SK-N-SH treated with all-trans-retinoic acid at 6 μM for 48 hours (cell line): ENCODE measurements around the gene HAPLN2.

Experiments used
- ATAC-seq: fragments of 200-7000 bp; cut with Tn5 transposase; 3 replicates; pipeline ENCODE4 v1.9.1; 2020; ENCODE audit warnings: mild to moderate bottlenecking, moderate library complexity
- ARNTL ChIP-seq: fragments of 450-650 bp; formaldehyde crosslinking; IDR thresholded peaks from 2 replicates; pipeline ENCODE4 v1.5.0; 2020; ENCODE audit warnings: low read depth, mild to moderate bottlenecking, moderate library complexity, borderline replicate concordance
- BACH2 ChIP-seq: fragments of 250-450 bp; sonication (Bioruptor Pico); IDR thresholded peaks from 2 replicates; pipeline ENCODE4 v1.9.0; 2021; ENCODE audit warnings: mild to moderate bottlenecking, borderline replicate concordance
- CSDC2 ChIP-seq: fragments of 250-450 bp; sonication (Bioruptor Pico); IDR thresholded peaks from 2 replicates; pipeline ENCODE4 v1.5.0; 2020; ENCODE audit warnings: mild to moderate bottlenecking, moderate library complexity
- GLIS3 ChIP-seq: fragments of 250-450 bp; sonication (Bioruptor Pico); IDR thresholded peaks from 2 replicates; pipeline ENCODE4 v1.5.0; 2020; ENCODE audit warnings: mild to moderate bottlenecking, moderate library complexity
- OSR1 ChIP-seq: fragments of 250-450 bp; sonication (Bioruptor Pico); IDR thresholded peaks from 2 replicates; pipeline ENCODE4 v1.8.0; 2022; ENCODE audit warnings: moderate library complexity, mild to moderate bottlenecking, inconsistent platforms
- PPARA ChIP-seq: fragments of 250-450 bp; sonication (Bioruptor Pico); IDR thresholded peaks from 2 replicates; pipeline ENCODE4 v1.5.0; 2020; ENCODE audit warnings: mild to moderate bottlenecking, borderline replicate concordance
- RARB ChIP-seq: fragments of 250-450 bp; sonication (Bioruptor Pico); IDR thresholded peaks from 2 replicates; pipeline ENCODE4 v1.8.0; 2021; ENCODE audit warnings: mild to moderate bottlenecking, moderate library complexity
- SNAI2 ChIP-seq: fragments of 250-450 bp; sonication (Bioruptor Pico); IDR thresholded peaks from 2 replicates; pipeline ENCODE4 v1.5.0; 2020; ENCODE audit warnings: mild to moderate bottlenecking, moderate library complexity
- TCF4 ChIP-seq: fragments of 250-450 bp; sonication (Bioruptor Pico); IDR thresholded peaks from 2 replicates; pipeline ENCODE4 v1.8.0; 2021; ENCODE audit warnings: mild to moderate bottlenecking, moderate library complexity, borderline replicate concordance
- TOX ChIP-seq: fragments of 250-450 bp; sonication (Bioruptor Pico); IDR thresholded peaks from 2 replicates; pipeline ENCODE4 v1.8.0; 2021; ENCODE audit warnings: mild to moderate bottlenecking, moderate library complexity, borderline replicate concordance
- ZC3H10 ChIP-seq: fragments of 250-450 bp; sonication (Bioruptor Pico); IDR thresholded peaks from 2 replicates; pipeline ENCODE4 v1.5.1; 2021; ENCODE audit warnings: mild to moderate bottlenecking, moderate library complexity
- ZFP3 ChIP-seq: fragments of 250-450 bp; sonication (Bioruptor Pico); IDR thresholded peaks from 2 replicates; pipeline ENCODE4 v1.5.0; 2020; ENCODE audit warnings: mild to moderate bottlenecking, moderate library complexity
- ZNF565 ChIP-seq: fragments of 450-650 bp; formaldehyde crosslinking; conservative IDR thresholded peaks from 2 replicates; pipeline ENCODE4 v1.5.0; 2020; ENCODE audit warnings: low read depth, mild to moderate bottlenecking, moderate library complexity
- ZNF70 ChIP-seq: fragments of 450-650 bp; formaldehyde crosslinking; IDR thresholded peaks from 2 replicates; pipeline ENCODE4 v1.5.0; 2020; ENCODE audit warnings: mild to moderate bottlenecking, moderate library complexity
- ZNF8 ChIP-seq: fragments of 450-650 bp; formaldehyde crosslinking; IDR thresholded peaks from 2 replicates; pipeline ENCODE4 v1.5.0; 2020; ENCODE audit warnings: mild to moderate bottlenecking, moderate library complexity
- TF ChIP-seq, protein P1 (sequence below): fragments of 250-450 bp; sonication (Bioruptor Pico); IDR thresholded peaks from 2 replicates; pipeline ENCODE4 v1.8.0; 2021; ENCODE audit warnings: low read depth, mild to moderate bottlenecking, moderate library complexity, borderline replicate concordance
- TF ChIP-seq, protein P2 (sequence below): fragments of 250-450 bp; sonication (Bioruptor Pico); IDR thresholded peaks from 2 replicates; pipeline ENCODE4 v1.5.0; 2020; ENCODE audit warnings: mild to moderate bottlenecking, moderate library complexity
- TF ChIP-seq, protein P3 (sequence below): fragments of 250-450 bp; sonication (Bioruptor Pico); IDR thresholded peaks from 2 replicates; pipeline ENCODE4 v1.5.1; 2020; ENCODE audit warnings: low read depth, mild to moderate bottlenecking, moderate library complexity
- TF ChIP-seq, protein P4 (sequence below): fragments of 250-450 bp; sonication (Bioruptor Pico); IDR thresholded peaks from 2 replicates; pipeline ENCODE4 v1.5.1; 2021; ENCODE audit warnings: mild to moderate bottlenecking, moderate library complexity

Gene HAPLN2

DNA sequence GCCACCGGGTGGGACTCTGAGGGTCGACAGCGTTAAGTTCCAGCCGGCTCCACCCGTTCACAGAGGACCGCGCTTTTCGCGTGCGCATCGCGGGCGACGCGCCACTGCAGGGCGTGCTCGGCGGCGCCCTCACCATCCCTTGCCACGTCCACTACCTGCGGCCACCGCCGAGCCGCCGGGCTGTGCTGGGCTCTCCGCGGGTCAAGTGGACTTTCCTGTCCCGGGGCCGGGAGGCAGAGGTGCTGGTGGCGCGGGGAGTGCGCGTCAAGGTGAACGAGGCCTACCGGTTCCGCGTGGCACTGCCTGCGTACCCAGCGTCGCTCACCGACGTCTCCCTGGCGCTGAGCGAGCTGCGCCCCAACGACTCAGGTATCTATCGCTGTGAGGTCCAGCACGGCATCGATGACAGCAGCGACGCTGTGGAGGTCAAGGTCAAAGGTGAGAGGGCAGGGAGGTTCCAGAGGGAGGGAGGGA, 27.6 kb downstream of the HAPLN2 start:
- TF ChIP-seq SNAI2 (no peak), CSDC2 (no peak), RARB (no peak), ZC3H10 (CRISPR knock-in tag) (no peak), ARNTL (CRISPR knock-in tag) (no peak), TCF4 (CRISPR knock-in tag) (no peak)
- TF ChIP-seq, protein P1, sequence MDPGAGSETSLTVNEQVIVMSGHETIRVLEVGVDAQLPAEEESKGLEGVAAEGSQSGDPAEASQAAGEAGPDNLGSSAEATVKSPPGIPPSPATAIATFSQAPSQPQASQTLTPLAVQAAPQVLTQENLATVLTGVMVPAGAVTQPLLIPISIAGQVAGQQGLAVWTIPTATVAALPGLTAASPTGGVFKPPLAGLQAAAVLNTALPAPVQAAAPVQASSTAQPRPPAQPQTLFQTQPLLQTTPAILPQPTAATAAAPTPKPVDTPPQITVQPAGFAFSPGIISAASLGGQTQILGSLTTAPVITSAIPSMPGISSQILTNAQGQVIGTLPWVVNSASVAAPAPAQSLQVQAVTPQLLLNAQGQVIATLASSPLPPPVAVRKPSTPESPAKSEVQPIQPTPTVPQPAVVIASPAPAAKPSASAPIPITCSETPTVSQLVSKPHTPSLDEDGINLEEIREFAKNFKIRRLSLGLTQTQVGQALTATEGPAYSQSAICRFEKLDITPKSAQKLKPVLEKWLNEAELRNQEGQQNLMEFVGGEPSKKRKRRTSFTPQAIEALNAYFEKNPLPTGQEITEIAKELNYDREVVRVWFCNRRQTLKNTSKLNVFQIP (CRISPR knock-in tag), result no peak
- TF ChIP-seq, all 23 proteins: peak for 0
- ATAC-seq, result no peak

DNA sequence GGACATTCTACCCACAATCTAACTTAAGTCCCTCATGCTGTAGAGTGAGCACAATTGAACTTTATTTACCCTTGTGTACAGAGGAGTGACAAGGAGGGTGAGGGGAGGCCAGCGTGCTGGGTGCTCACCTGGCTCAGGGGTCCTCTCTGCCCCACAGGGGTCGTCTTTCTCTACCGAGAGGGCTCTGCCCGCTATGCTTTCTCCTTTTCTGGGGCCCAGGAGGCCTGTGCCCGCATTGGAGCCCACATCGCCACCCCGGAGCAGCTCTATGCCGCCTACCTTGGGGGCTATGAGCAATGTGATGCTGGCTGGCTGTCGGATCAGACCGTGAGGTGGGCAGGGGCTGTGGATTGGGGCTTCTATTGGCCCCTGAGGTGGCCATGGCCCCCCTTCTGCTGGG, 28.1 kb downstream of the HAPLN2 start:
- no peak for ATAC-seq

DNA sequence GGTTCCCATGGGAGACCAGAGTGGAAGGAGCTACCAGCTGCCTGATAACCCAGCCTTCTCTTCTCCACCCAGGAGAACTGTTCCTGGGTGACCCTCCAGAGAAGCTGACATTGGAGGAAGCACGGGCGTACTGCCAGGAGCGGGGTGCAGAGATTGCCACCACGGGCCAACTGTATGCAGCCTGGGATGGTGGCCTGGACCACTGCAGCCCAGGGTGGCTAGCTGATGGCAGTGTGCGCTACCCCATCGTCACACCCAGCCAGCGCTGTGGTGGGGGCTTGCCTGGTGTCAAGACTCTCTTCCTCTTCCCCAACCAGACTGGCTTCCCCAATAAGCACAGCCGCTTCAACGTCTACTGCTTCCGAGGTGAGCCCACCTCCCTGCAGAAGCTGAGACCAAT, 29.3 kb downstream of the HAPLN2 start:
- ATAC-seq, result no peak
- TF ChIP-seq PPARA (CRISPR knock-in tag), result no peak

More for the DNA sequence above, 28.1 kb downstream of the HAPLN2 start:
- TF ChIP-seq PPARA (CRISPR knock-in tag), result no peak
- no peak for TF ChIP-seq GLIS3 (CRISPR knock-in tag)
- no peak for TF ChIP-seq BACH2
- no peak for TF ChIP-seq ARNTL (CRISPR knock-in tag)
- TF ChIP-seq TOX, result no peak
- TF ChIP-seq TCF4 (CRISPR knock-in tag), result no peak
- no peak for TF ChIP-seq ZFP3

DNA sequence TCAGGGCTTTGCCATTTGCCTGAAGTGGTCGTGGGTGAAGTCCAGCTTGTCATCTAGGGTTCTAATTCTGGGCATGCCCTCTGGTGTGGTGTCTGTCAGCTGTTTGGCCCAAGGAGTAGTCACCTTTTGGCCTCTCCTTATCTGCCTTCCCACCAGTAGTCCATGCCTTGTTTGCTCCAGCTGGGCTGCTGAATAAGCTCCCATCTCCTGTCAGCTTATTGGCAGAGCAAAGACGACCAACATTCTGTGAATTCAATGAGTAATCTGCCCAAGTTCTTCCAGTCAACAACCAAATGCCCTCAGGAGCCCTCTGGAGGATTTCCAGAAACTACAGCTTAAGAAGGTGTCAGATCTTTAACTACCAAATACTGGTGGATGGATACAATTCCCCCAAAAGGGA, 29.7 kb downstream of the HAPLN2 start:
- TF ChIP-seq, protein P2, sequence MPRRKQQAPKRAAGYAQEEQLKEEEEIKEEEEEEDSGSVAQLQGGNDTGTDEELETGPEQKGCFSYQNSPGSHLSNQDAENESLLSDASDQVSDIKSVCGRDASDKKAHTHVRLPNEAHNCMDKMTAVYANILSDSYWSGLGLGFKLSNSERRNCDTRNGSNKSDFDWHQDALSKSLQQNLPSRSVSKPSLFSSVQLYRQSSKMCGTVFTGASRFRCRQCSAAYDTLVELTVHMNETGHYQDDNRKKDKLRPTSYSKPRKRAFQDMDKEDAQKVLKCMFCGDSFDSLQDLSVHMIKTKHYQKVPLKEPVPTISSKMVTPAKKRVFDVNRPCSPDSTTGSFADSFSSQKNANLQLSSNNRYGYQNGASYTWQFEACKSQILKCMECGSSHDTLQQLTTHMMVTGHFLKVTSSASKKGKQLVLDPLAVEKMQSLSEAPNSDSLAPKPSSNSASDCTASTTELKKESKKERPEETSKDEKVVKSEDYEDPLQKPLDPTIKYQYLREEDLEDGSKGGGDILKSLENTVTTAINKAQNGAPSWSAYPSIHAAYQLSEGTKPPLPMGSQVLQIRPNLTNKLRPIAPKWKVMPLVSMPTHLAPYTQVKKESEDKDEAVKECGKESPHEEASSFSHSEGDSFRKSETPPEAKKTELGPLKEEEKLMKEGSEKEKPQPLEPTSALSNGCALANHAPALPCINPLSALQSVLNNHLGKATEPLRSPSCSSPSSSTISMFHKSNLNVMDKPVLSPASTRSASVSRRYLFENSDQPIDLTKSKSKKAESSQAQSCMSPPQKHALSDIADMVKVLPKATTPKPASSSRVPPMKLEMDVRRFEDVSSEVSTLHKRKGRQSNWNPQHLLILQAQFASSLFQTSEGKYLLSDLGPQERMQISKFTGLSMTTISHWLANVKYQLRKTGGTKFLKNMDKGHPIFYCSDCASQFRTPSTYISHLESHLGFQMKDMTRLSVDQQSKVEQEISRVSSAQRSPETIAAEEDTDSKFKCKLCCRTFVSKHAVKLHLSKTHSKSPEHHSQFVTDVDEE (CRISPR knock-in tag), result no peak
- TF ChIP-seq OSR1 (CRISPR knock-in tag), result no peak
- no peak for TF ChIP-seq ZFP3
- ATAC-seq, result no peak

DNA sequence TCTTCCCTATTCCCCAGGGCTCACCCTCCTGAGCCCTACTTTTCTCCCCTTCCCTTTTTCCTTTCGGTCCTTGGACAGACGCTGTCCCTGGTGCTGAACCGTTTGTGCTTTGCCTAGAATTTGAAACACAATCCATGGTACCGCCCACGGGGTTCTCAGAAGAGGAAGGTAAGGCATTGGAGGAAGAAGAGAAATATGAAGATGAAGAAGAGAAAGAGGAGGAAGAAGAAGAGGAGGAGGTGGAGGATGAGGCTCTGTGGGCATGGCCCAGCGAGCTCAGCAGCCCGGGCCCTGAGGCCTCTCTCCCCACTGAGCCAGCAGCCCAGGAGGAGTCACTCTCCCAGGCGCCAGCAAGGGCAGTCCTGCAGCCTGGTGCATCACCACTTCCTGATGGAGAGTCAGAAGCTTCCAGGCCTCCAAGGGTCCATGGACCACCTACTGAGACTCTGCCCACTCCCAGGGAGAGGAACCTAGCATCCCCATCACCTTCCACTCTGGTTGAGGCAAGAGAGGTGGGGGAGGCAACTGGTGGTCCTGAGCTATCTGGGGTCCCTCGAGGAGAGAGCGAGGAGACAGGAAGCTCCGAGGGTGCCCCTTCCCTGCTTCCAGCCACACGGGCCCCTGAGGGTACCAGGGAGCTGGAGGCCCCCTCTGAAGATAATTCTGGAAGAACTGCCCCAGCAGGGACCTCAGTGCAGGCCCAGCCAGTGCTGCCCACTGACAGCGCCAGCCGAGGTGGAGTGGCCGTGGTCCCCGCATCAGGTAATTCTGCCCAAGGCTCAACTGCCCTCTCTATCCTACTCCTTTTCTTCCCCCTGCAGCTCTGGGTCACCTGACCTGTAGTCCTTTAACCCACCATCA, 33.1 kb downstream of the HAPLN2 start:
- 0 out of 3 replicates have a peak, but pooled peaks have one; percentile 15 for ATAC-seq
- TF ChIP-seq ZC3H10 (CRISPR knock-in tag) (no peak), ZNF70 (CRISPR knock-in tag) (no peak), ZNF565 (no peak), ZNF8 (CRISPR knock-in tag) (no peak), TCF4 (CRISPR knock-in tag) (no peak), BACH2 (no peak)
- TF ChIP-seq, protein P1 (CRISPR knock-in tag), result no peak
- TF ChIP-seq, protein P3, sequence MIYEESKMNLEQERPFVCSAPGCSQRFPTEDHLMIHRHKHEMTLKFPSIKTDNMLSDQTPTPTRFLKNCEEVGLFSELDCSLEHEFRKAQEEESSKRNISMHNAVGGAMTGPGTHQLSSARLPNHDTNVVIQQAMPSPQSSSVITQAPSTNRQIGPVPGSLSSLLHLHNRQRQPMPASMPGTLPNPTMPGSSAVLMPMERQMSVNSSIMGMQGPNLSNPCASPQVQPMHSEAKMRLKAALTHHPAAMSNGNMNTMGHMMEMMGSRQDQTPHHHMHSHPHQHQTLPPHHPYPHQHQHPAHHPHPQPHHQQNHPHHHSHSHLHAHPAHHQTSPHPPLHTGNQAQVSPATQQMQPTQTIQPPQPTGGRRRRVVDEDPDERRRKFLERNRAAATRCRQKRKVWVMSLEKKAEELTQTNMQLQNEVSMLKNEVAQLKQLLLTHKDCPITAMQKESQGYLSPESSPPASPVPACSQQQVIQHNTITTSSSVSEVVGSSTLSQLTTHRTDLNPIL (CRISPR knock-in tag), result no peak
- TF ChIP-seq, protein P4, sequence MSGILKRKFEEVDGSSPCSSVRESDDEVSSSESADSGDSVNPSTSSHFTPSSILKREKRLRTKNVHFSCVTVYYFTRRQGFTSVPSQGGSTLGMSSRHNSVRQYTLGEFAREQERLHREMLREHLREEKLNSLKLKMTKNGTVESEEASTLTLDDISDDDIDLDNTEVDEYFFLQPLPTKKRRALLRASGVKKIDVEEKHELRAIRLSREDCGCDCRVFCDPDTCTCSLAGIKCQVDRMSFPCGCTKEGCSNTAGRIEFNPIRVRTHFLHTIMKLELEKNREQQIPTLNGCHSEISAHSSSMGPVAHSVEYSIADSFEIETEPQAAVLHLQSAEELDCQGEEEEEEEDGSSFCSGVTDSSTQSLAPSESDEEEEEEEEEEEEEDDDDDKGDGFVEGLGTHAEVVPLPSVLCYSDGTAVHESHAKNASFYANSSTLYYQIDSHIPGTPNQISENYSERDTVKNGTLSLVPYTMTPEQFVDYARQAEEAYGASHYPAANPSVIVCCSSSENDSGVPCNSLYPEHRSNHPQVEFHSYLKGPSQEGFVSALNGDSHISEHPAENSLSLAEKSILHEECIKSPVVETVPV (CRISPR knock-in tag), result no peak
